Measurements from ENCODE around the gene SNRPA.

GRCh38 chr19:40777937-40778705 is 27.1 kb downstream of the SNRPA start, which contains the start of gene RAB4B:
- TF ChIP-seq CTCF (IDR thresholded peaks at IDR 0.05), result no peak
- no peak for TF ChIP-seq EZH2 (IDR thresholded peaks at IDR 0.05)
